Skin of body (tissue), 2 donors: Measurements from ENCODE around the gene KRTAP21-2. TPM values are rescaled to one million over a fixed set of nuclear protein-coding genes. Genes with fewer than 3 reads are reported as not detected.

Source experiments
- small RNA-seq: library from RNA; depleted of rRNA; stranded (forward); fragments of <200 nt; gene quantifications from one replicate; pipeline ENCODE3, GENCODE V24; 2014; ENCODE audit warnings: low replicate concordance
- total RNA-seq: library from RNA; depleted of rRNA; stranded (reverse); fragments of >200 nt; gene quantifications from one replicate; pipeline ENCODE4 v1.2.3, GENCODE V29; 2014

The KRTAP21-2 gene
- total RNA-seq, 1 donor from 2014 or later: 1.3 TPM

Small RNAs within 50 kb of the gene (small RNA-seq; reads per million reads assigned to genes)
- gene AP000244.1 (not detected), gene KRTAP21-3 (not detected)

Other genes with a start within 250 kb of the KRTAP21-2 start
- gene KRTAP19-5, start 245.1 kb downstream of the KRTAP21-2 start, total RNA-seq: 25.9 TPM
- not detected for gene KRTAP19-6, start 205.4 kb downstream of the KRTAP21-2 start, total RNA-seq
- gene KRTAP19-7, start 185.9 kb downstream of the KRTAP21-2 start, total RNA-seq: not detected
- gene KRTAP22-2, start 156.9 kb downstream of the KRTAP21-2 start, total RNA-seq: not detected
- not detected for gene KRTAP6-3, start 154.8 kb downstream of the KRTAP21-2 start, total RNA-seq
- not detected for gene KRTAP6-2, start 148.4 kb downstream of the KRTAP21-2 start, total RNA-seq
- gene KRTAP22-1, start 146.2 kb downstream of the KRTAP21-2 start, total RNA-seq: not detected
- not detected for gene KRTAP6-1, start 133.3 kb downstream of the KRTAP21-2 start, total RNA-seq
- gene KRTAP20-1, start 130.8 kb downstream of the KRTAP21-2 start, total RNA-seq: not detected
- gene KRTAP20-4, start 126.6 kb downstream of the KRTAP21-2 start, total RNA-seq: not detected
- 1.2 TPM for gene KRTAP20-2, start 112.1 kb downstream of the KRTAP21-2 start, total RNA-seq
- not detected for gene KRTAP20-3, start 104.4 kb downstream of the KRTAP21-2 start, total RNA-seq
- not detected for gene KRTAP21-3, start 28.5 kb downstream of the KRTAP21-2 start, total RNA-seq
- gene KRTAP21-1, start 8.2 kb upstream of the KRTAP21-2 start, total RNA-seq: not detected
- gene KRTAP8-1, start 66.0 kb upstream of the KRTAP21-2 start, total RNA-seq: 2.5 TPM
- 3.4 TPM for gene KRTAP7-1, start 82.5 kb upstream of the KRTAP21-2 start, total RNA-seq
- gene KRTAP11-1, start 134.3 kb upstream of the KRTAP21-2 start, total RNA-seq: 25.4 TPM